H9 (cell line): ENCODE results near the gene FAM170B. TPM values are rescaled to one million over a fixed set of nuclear protein-coding genes. Genes with fewer than 3 reads are reported as not detected.

Experiments used
- DNase-seq: peaks from one replicate; pipeline ENCODE4 v3.0.0-alpha.2; 2017
- H2AFZ ChIP-seq: one replicate; pipeline ENCODE4 v1.6.1; 2013; ENCODE audit warnings: mild to moderate bottlenecking, low read length, control low read depth, moderate library complexity
- H2AK5ac ChIP-seq: 2 replicates; pipeline ENCODE4 v1.6.1; 2013; ENCODE audit warnings: low read length, control low read depth, mixed read lengths; ENCODE audit not compliant: insufficient read length
- H2BK120ac ChIP-seq: one replicate; pipeline ENCODE4 v1.6.1; 2013; ENCODE audit warnings: low read depth, mild to moderate bottlenecking, low read length, control low read depth, inconsistent platforms; ENCODE audit not compliant: poor library complexity, severe bottlenecking
- H2BK12ac ChIP-seq: 2 replicates; pipeline ENCODE4 v1.6.1; 2013; ENCODE audit warnings: low read length, control low read depth, mixed read lengths, low read depth; ENCODE audit not compliant: insufficient read length
- H2BK15ac ChIP-seq: 2 replicates; pipeline ENCODE4 v1.6.1; 2013; ENCODE audit warnings: low read depth, low read length, control low read depth
- H2BK20ac ChIP-seq: one replicate; pipeline ENCODE4 v1.6.1; 2013; ENCODE audit warnings: low read depth, mild to moderate bottlenecking, low read length, control low read depth, inconsistent platforms; ENCODE audit not compliant: poor library complexity, severe bottlenecking
- H2BK5ac ChIP-seq: 2 replicates; pipeline ENCODE4 v1.6.1; 2013; ENCODE audit warnings: low read length, control low read depth, mixed read lengths; ENCODE audit not compliant: insufficient read length
- H3K14ac ChIP-seq: 2 replicates; pipeline ENCODE4 v1.6.1; 2013; ENCODE audit warnings: low read length, control low read depth; ENCODE audit not compliant: insufficient read depth
- H3K18ac ChIP-seq: 2 replicates; pipeline ENCODE4 v1.6.1; 2013; ENCODE audit warnings: low read depth, mild to moderate bottlenecking, mixed read lengths, low read length, control low read depth; ENCODE audit not compliant: insufficient read length
- H3K23ac ChIP-seq: 2 replicates; pipeline ENCODE4 v1.6.1; 2013; ENCODE audit warnings: low read length, control low read depth, mixed read lengths, low read depth; ENCODE audit not compliant: insufficient read length
- H3K23me2 ChIP-seq: 2 replicates; pipeline ENCODE4 v1.6.1; 2013; ENCODE audit warnings: low read depth, mild to moderate bottlenecking, mixed read lengths, low read length, control low read depth; ENCODE audit not compliant: insufficient read length, poor library complexity, severe bottlenecking
- H3K27ac ChIP-seq: 2 replicates; pipeline ENCODE4 v1.5.1; 2013; ENCODE audit warnings: low read length, control low read depth, mixed read lengths, low read depth; ENCODE audit not compliant: insufficient read length
- H3K27me3 ChIP-seq: 2 replicates; pipeline ENCODE4 v1.6.1; 2013; ENCODE audit warnings: low read length, control low read depth, inconsistent platforms; ENCODE audit not compliant: insufficient read depth
- H3K4ac ChIP-seq: 2 replicates; pipeline ENCODE4 v1.6.1; 2013; ENCODE audit warnings: low read depth, mild to moderate bottlenecking, control low read depth, inconsistent platforms, low read length, moderate library complexity
- H3K4me1 ChIP-seq: 2 replicates; pipeline ENCODE4 v1.6.1; 2013; ENCODE audit warnings: low read length, control low read depth, inconsistent platforms; ENCODE audit not compliant: insufficient read depth
- H3K4me2 ChIP-seq: 2 replicates; pipeline ENCODE4 v1.6.1; 2013; ENCODE audit warnings: low read length, control low read depth, mixed read lengths; ENCODE audit not compliant: insufficient read length, insufficient read depth
- H3K56ac ChIP-seq: 2 replicates; pipeline ENCODE4 v1.6.1; 2013; ENCODE audit warnings: low read depth, mild to moderate bottlenecking, mixed read lengths, low read length, control low read depth; ENCODE audit not compliant: insufficient read length
- H3K79me1 ChIP-seq: 2 replicates; pipeline ENCODE4 v1.6.1; 2013; ENCODE audit warnings: low read depth, mild to moderate bottlenecking, moderate library complexity, low read length, control low read depth, inconsistent platforms; ENCODE audit not compliant: insufficient read depth, poor library complexity, severe bottlenecking
- H3K79me2 ChIP-seq: 2 replicates; pipeline ENCODE4 v1.6.1; 2013; ENCODE audit warnings: low read length, control low read depth, inconsistent platforms; ENCODE audit not compliant: insufficient read depth
- H3K9ac ChIP-seq: 2 replicates; pipeline ENCODE4 v1.6.1; 2013; ENCODE audit warnings: low read length, control low read depth, mixed read lengths; ENCODE audit not compliant: insufficient read length; ENCODE audit errors: extremely low read depth
- H3K9me3 ChIP-seq: one replicate; pipeline ENCODE4 v1.6.1; 2013; ENCODE audit warnings: low read depth, low read length, inconsistent platforms; ENCODE audit not compliant: control insufficient read depth
- H3T11ph ChIP-seq: one replicate; pipeline ENCODE4 v1.6.1; 2013; ENCODE audit warnings: mild to moderate bottlenecking, low read length, control low read depth, inconsistent platforms
- H4K20me1 ChIP-seq: one replicate; pipeline ENCODE4 v1.6.1; 2013; ENCODE audit not compliant: control insufficient read depth, insufficient read length, insufficient read depth
- H4K5ac ChIP-seq: 2 replicates; pipeline ENCODE4 v1.6.1; 2013; ENCODE audit warnings: low read depth, mild to moderate bottlenecking, mixed read lengths, low read length, control low read depth; ENCODE audit not compliant: insufficient read length
- H4K8ac ChIP-seq: replicated peaks from 2 replicates; pipeline ENCODE4 v1.6.1; 2013; ENCODE audit warnings: low read length, control low read depth, mixed read lengths, low read depth; ENCODE audit not compliant: insufficient read length
- H4K91ac ChIP-seq: 2 replicates; pipeline ENCODE4 v1.6.1; 2013; ENCODE audit warnings: low read depth, mild to moderate bottlenecking, moderate library complexity, mixed read lengths, low read length, control low read depth; ENCODE audit not compliant: insufficient read length
- H3K27ac Mint-ChIP-seq, 3 experiments: 2 replicates in 2 of 3; 3 replicates in 1 of 3; pipeline ENCODE4 v1.8.0; 2020 to 2021; ENCODE audit warnings: mixed read lengths in 3 of 3, mild to moderate bottlenecking in 1 of 3, moderate library complexity in 1 of 3
- H3K27me3 Mint-ChIP-seq: 2 replicates; pipeline ENCODE4 v1.8.0; 2021; ENCODE audit warnings: low read depth, mild to moderate bottlenecking, moderate library complexity, mixed read lengths
- H3K36me3 Mint-ChIP-seq, 3 experiments: 2 replicates in 2 of 3; 3 replicates in 1 of 3; pipeline ENCODE4 v1.8.0; 2020 to 2021; ENCODE audit warnings: low read depth in 3 of 3, mixed read lengths in 3 of 3; ENCODE audit not compliant: insufficient read depth in 1 of 3
- H3K4me1 Mint-ChIP-seq, 2 experiments: 2 replicates each; pipeline ENCODE4 v1.8.0; 2020; ENCODE audit warnings: mixed read lengths in 2 of 2
- H3K4me3 Mint-ChIP-seq, 2 experiments: 2 replicates in 1 of 2; 3 replicates in 1 of 2; pipeline ENCODE4 v1.8.0; 2020 to 2021; ENCODE audit warnings: mild to moderate bottlenecking in 2 of 2, mixed read lengths in 2 of 2, moderate library complexity in 1 of 2
- H3K9me3 Mint-ChIP-seq, 2 experiments: 2 replicates in 1 of 2; 3 replicates in 1 of 2; pipeline ENCODE4 v1.8.0; 2020; ENCODE audit warnings: mild to moderate bottlenecking in 2 of 2, mixed read lengths in 2 of 2, moderate library complexity in 1 of 2
- CTCF ChIP-seq: fragments of 200-600 bp; sonication (generic); conservative IDR thresholded peaks from 3 replicates; pipeline ENCODE4 v1.8.0; 2021; ENCODE audit warnings: antibody characterized with exemption, mild to moderate bottlenecking
- WGBS: extraction: QIAGEN DNeasy Blood & Tissue Kit; methylation state at CpG from one replicate; pipeline ENCODE4 v1.1.7; 2013; ENCODE audit warnings: missing lambda C conversion rate, low lambda C conversion rate, mixed read lengths; ENCODE audit not compliant: insufficient read length; ENCODE audit errors: extremely low coverage; 5-methylcytosine and 5-hydroxymethylcytosine counted together
- total RNA-seq: library from RNA; stranded (reverse); gene quantifications from 2 replicates; pipeline ENCODE4 v1.2.1, GENCODE V29; 2021

Gene FAM170B
- total RNA-seq, 1 experiment from 2014 or later = not detected

- Histone ChIP-seq H3K18ac (no peak overlapping the region), H2BK12ac (no peak overlapping the region)
Measured at GRCh38 chr10:49120911-49121310, 12.9 kb downstream of the FAM170B start.

More at GRCh38 chr10:49120911-49121310, 12.9 kb downstream of the FAM170B start:
- Histone ChIP-seq H3K23ac (no peak overlapping the region), H2BK20ac (no peak overlapping the region), H3K56ac (no peak overlapping the region), H3T11ph (no peak overlapping the region), H3K23me2 (no peaks in the 10 kb centered on the region), H3K79me1 (no peaks in the 10 kb centered on the region), H3K4me1 (no peaks in the 10 kb centered on the region), H4K91ac (no peak overlapping the region), H3K14ac (no peak overlapping the region), H2BK120ac (no peak overlapping the region), H3K4ac (no peak overlapping the region), H3K9ac (no peak overlapping the region), H2BK5ac (no peak overlapping the region), H3K79me2 (no peaks in the 10 kb centered on the region), H2AK5ac (no peak overlapping the region), H3K9me3 (no peaks in the 10 kb centered on the region), H2BK15ac (no peak overlapping the region), H2AFZ (no peak overlapping the region), H4K8ac (no peak overlapping the region), H4K20me1 (no peaks in the 10 kb centered on the region), H3K27me3 (no peaks in the 10 kb centered on the region; the same call in 1 of the 2 replicates), H3K4me2 (no peak overlapping the region), H3K27ac (no peak overlapping the region), H4K5ac (no peak overlapping the region)
- DNase-seq = no peak
- Mint-ChIP-seq H3K9me3 (peaks cover 0 to 2% of the 10 kb centered on the region in 2 experiments; a peak in 2 of 5 replicates), H3K4me3 (no peak overlapping the region), H3K27ac (no peak overlapping the region), H3K27me3 (peaks cover 22% of the 10 kb centered on the region), H3K4me1 (peaks cover 0 to 2% of the 10 kb centered on the region in 2 experiments; a peak in 1 of 4 replicates), H3K36me3 (no peaks in the 10 kb centered on the region)
- no peak for TF ChIP-seq CTCF
- no CpG with 5 or more reads among the region's 3 CpGs for WGBS
